Urothelium cell line (cell line): ENCODE results near the gene KPNA1.

Experiments
- DNase-seq: peaks from one replicate; pipeline ENCODE4 v3.0.0; 2011; ENCODE audit warnings: low spot score, mixed read lengths
- FAIRE-seq: peaks from 2 replicates; lab custom pipeline; 2011; peaks lifted over from hg19 to GRCh38; lab: Jason Lieb, UNC

KPNA1 gene

DNA sequence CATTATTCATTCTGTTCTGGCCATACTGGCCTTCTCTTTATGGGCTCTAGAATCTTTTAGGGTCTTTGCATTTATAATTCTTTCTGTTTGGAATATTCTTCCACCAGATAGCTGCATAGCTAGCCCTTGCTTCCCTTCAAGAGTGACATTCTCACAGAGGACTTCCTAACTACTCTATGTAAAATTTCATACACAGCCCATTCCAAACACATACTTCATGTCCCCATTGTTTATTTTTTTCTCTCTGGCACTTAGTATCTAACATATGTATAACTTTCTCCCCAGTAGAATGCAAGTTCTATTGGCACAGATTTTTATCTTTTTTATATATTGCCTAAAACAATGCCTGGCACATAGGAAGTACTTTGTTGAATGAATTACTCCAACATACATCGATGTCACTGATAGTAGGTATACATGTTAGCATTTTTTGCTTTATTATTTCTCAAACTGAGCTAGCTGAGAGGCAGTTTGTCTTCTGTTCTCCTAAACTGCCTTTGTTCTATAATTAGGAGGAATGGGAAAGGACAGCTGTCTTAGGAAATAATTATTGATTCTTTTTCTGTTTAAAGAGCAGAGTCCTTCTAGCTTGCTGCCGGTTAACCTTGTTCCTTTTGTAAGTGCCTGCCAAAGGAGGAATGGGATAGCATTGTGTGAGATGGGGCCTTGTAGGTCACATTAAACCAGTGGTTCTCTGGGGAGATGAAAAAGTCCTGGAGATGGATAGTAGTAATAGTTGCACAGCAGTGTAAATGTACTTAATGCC lies 122.9 kb downstream of the KPNA1 start:
- DNase-seq (no peak), FAIRE-seq (no peak)

DNA sequence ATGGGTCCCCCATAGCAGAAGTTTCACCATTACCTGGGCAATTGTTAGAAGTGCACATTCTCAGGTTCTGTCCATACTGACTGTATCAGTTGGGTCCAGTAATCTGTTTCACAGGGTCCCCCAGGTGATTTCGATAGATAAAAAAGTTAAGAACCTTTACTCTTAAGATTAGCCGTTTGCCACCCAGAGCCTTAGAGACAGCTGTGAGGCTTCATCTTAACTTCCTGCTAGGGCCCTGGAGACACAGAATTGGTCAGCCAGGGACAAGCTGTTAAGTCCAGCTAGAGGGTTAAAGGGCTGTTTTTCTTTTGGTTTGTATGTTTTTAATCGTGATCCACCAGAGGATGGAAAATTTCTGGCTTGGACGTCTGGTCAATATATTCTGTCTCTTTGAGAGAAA lies 124.1 kb downstream of the KPNA1 start:
- no peak for DNase-seq

DNA sequence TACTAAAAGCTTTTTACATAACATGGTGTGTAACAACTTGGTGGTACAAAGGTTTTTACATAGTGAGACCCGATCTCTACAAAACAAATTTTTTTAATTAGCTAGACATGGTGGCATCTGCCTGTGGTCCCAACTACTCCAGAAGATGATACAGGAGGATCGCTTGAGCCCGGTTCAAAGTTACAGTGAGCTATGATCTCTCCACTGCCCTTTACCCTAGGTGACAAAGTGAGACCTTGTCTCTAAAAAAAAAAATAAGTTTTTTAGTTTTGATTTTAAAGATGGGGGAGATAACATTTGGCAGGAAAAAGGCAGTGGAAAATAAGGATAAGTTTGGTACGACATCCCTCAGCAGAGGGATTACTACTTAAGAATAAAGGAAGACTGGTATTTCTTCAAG lies 124.8 kb downstream of the KPNA1 start:
- FAIRE-seq: no peak

More for the DNA sequence above, 124.1 kb downstream of the KPNA1 start:
- no peak for FAIRE-seq

DNA sequence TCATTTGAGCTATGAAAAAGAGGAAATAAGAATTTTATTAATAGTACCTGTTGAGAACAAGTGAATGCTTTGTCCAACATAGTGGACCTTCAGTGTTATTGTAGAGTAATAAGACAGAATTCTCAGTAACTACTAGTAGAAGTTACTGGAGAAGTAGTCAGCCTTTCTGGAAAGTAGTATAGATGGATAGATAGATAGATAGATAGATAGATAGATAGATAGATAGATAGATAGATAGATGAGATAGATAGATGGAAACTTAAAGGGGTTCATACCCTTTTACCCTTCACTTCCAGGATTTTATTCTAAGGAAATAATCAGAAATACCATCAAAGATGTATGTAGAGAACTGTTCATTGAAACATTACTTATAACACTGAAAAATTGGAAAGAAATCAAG lies 125.5 kb downstream of the KPNA1 start:
- FAIRE-seq (no peak), DNase-seq (no peak)

More for the DNA sequence above, 124.8 kb downstream of the KPNA1 start:
- DNase-seq: no peak

DNA sequence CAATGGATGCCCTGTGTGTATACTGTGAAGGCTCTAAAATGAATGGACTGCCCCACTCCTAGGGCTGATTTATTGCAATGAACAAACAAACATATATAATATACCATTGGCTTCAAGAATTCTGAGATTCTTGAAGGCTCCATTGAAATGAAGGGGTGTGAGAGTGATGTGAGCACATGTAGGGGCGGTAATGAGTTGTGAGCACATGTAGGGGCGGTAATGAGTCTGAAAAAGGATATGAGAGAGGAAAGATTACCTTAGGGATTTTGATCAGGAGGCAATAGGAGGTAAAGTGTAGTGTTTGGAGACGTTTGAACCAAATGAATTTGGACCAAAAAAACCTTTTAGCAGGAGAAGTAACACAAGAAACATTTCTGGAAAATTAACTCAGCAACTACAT lies 127.0 kb downstream of the KPNA1 start:
- DNase-seq (no peak), FAIRE-seq (no peak)

DNA sequence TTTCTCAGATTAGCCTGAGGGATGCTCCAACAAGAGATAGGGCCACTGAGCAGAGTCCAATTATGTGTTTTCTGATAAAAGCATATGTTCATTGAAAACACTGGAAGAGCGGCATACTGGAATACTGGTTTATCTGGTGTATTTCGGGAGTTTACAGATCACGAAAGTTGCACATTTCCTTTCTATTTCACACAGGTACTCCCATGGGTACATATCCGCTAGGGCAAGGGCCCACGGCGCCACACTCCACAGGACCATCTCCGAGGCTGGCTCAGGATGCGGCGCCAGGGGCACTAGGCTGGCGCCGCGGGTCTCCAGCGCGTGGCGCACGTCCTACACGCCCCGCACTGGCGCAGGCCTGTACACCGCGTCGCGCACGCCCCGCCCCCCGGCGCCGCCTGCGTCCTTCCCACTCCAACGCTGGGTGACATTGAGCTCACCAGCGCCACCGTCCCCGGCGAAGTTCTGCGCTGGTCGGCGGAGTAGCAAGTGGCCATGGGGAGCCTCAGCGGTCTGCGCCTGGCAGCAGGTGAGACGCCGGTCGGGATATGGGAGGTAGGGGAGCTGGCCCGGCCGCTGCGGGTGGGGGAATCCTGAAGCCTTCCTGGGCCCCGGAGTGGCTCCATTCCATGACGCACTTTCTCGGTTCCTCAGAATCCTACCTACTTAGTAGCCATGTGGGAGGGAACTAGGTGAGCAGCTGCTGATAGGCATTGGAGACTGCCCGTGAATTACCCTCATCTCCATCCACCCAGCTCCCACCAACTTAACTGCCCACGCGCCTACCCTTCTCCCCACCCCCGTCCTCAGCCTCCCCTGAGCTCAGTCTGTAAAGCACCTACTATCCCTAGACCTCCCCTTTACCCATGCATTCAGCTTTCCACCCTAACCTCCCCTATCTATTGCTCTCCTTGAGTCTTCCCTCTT lies 130.7 kb downstream of the KPNA1 start, which contains the start of gene FAM162A:
TSS of gene FAM162A (plus strand) at position 412 of the 927 bp plus-strand sequence. CDS start at position 496, 84 bp downstream.
- DNase-seq: peak; percentile 98
- peak; percentile 99 for FAIRE-seq

DNA sequence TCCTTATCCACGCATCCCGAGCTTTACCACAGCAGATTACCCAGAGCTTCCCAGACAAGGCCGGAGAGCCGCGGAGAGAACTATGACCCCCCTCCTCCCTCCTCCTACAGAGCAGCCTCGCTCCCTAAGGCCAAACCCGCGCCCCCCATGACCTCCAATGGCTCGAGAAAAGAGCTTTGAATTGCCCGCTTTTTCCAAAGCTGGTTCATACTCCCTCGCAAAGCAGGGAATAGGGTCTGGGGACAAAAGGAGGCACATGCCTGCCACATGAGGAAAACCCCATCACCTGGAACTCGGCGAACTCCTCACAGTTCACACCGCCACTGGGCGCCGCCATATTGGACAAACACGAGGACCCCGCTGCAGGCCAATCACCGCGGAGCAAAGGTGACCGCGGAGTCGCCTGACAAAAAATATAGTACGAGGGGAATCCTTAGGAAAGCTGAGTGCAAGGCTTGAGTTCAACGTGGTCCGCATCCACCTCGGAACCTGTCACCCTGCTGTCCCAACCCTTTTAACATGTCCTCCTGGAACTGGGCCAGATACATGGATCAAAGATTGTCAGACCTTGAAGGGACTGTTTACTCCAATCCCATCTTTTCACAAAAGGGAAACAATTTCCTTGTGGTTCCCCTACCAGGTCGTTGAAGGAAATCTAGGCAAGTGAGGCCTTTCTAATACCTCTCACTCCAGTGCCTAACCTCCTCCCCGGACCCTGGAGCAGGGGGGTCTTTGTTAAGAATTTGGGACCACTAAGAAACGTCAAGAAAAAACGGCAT lies 131.7 kb downstream of the KPNA1 start, which contains the start of gene MIX23:
TSS of gene MIX23 (minus strand) at position 344 of the 779 bp plus-strand sequence. CDS start at position 337, 7 bp downstream.
- peak; percentile 90 for DNase-seq
- FAIRE-seq: peak; percentile 66

DNA sequence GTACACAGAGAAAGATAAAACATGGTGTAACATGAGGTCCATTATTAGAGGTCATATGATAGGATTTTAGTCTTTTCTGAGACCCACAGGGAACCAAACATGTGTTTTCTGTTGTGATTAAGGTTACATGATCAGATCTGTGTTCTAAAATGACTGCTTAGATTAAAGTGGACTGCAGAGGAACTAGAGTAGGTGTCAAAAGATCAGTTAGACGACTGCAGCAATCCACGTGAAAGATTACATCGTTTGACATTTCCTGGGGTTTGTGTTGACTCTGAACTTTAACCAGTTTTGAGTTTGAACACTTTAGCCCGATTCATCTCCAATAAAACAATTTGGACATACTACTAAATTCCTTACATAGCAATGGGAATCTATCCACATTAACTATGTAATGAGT lies 136.8 kb downstream of the KPNA1 start:
- FAIRE-seq (no peak), DNase-seq (no peak)

DNA sequence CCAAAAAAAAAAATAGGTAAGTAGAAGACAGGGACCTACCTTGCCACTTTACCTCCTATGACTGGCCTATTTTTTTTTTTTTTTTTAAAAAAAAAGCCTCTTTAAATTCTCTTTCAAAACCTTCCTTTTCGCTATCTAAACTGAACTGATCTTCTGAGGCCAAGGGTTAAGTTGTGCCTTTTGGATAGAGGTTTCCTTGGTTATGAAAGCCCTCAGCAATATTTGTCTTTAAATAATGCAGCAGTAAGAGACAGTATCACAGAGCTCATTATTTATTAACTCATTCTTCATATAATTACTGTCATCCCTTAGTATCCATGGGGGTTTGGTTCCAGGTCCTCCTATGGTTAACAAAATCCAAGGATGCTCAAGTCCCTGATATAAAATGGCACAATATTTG lies 140.7 kb downstream of the KPNA1 start:
- FAIRE-seq (no peak), DNase-seq (no peak)
